ENCODE results near the gene NDUFA11. TPM values are rescaled to one million over a fixed set of nuclear protein-coding genes. Genes with fewer than 3 reads are reported as not detected.

NDUFA11 gene
- total RNA-seq, 2 experiments from 2014 or later = 94.3 to 96.7 TPM

DNA sequence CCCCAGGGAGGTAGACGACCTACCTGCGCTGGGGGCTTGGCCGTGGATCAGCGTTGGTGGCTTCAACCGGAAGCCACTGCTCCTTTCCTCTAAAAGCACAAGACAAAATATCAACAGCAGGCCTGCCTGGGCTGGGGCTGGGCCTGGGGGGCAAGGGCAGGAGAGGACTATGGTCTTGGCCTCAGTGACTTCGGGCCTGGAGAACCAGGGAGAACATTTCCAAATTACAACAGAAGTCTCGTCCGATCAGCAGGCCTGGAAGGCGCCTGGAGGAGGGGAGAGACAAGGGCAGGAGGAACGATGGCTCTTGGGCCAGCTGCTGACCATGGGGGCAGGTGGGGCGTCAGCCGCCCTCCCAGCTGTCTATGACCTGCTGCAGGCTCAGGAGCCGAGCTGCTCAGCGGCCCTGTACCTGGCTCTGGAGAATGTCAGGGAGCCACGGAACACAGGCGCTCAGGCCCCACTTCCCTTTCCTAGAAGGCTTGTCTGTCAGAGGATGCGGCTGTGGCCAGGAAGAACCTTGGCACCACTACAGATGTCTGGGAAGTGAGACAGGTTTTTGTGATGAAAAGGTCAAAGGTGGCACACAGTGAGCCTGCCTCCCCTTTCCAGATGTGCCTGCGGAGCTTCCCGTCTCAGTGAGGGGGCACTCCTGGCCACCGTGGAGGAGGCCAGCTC is 29.9 kb upstream of the NDUFA11 start:
- DNase-seq = no peak
- Histone ChIP-seq H3K4me1 (ENCODE audit: insufficient read depth, low read length) (no peaks in the 10 kb centered on the region), H3K4me3 (ENCODE audit: low read length) (no peak overlapping the region), H3K27me3 (ENCODE audit: control insufficient read depth in 1 of 2, insufficient read depth in 2 of 2, low read length in 2 of 2) (no peaks in the 10 kb centered on the region), H3K36me3 (ENCODE audit: insufficient read depth, low read length) (peaks cover 90% of the 10 kb centered on the region), H3K27ac (ENCODE audit: low read depth in 1 of 2, low read length in 2 of 2) (no peak overlapping the region), H3K9me3 (ENCODE audit: control insufficient read depth in 1 of 2, insufficient read depth in 1 of 2, low read length in 2 of 2) (no peaks in the 10 kb centered on the region)
- TF ChIP-seq, protein P1, sequence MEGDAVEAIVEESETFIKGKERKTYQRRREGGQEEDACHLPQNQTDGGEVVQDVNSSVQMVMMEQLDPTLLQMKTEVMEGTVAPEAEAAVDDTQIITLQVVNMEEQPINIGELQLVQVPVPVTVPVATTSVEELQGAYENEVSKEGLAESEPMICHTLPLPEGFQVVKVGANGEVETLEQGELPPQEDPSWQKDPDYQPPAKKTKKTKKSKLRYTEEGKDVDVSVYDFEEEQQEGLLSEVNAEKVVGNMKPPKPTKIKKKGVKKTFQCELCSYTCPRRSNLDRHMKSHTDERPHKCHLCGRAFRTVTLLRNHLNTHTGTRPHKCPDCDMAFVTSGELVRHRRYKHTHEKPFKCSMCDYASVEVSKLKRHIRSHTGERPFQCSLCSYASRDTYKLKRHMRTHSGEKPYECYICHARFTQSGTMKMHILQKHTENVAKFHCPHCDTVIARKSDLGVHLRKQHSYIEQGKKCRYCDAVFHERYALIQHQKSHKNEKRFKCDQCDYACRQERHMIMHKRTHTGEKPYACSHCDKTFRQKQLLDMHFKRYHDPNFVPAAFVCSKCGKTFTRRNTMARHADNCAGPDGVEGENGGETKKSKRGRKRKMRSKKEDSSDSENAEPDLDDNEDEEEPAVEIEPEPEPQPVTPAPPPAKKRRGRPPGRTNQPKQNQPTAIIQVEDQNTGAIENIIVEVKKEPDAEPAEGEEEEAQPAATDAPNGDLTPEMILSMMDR (IDR thresholded peaks at IDR 0.05) = no peak
- no peaks in the 10 kb centered on the region for H3K27me3 Mint-ChIP-seq
- ATAC-seq (ENCODE audit: poor library complexity) = no peak
- no peak overlapping the region for H3K4me3 Mint-ChIP-seq
- no peak overlapping the region for H3K27ac Mint-ChIP-seq
- H3K4me1 Mint-ChIP-seq (ENCODE audit: low read depth) = no peaks in the 10 kb centered on the region
- peaks cover 90% of the 10 kb centered on the region for H3K36me3 Mint-ChIP-seq (ENCODE audit: low read depth)
- POLR2A ChIA-PET = interaction anchor here (1.3 kb wide), 1 partner anchor 16 kb away, joined by 3 read pairs; no protein-coding TSS in a partner anchor
- intact Hi-C loops (cut with DNase I, micrococcal nuclease) = no loop called here
- CTCF ChIA-PET = no interaction called here
- no peaks in the 10 kb centered on the region for H3K9me3 Mint-ChIP-seq

DNA sequence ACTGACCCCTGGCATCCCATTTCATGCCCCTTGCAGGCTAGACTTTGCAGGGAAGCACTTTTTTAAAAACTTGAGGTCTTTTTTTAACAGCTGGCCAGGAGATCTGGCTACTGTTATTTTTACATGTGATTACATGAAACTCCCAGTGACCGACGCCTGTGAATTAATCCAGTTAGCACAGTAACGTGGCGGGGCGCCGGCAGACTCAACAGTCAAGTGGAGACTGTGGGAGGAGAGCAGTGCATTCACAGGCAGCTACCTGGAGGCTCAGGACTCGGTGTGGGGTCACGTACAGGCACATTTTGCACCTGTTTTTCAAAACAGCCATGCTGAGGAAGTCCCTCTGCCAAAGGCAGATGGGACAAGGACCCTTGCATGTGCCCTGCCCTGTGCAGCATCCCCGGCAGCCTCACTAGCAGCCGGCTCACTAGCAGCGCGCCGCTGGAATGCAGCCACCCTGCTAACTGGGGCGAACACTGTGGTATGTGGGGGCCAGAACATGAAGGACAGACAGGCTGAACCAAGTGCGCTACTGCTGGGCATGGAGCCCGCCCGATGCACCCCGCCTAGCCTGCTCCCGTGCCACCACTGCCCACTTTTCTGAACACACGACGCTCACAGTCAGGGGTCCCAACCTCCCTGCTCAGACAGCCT is 29.1 kb upstream of the NDUFA11 start:
- intact Hi-C loops (cut with DNase I, micrococcal nuclease) = no loop called here
- Histone ChIP-seq H3K36me3 (ENCODE audit: insufficient read depth, low read length) (peaks cover 93% of the 10 kb centered on the region), H3K4me1 (ENCODE audit: insufficient read depth, low read length) (no peaks in the 10 kb centered on the region), H3K27ac (ENCODE audit: low read depth in 1 of 2, low read length in 2 of 2) (no peak overlapping the region), H3K9me3 (ENCODE audit: control insufficient read depth in 1 of 2, insufficient read depth in 1 of 2, low read length in 2 of 2) (no peaks in the 10 kb centered on the region), H3K27me3 (ENCODE audit: control insufficient read depth in 1 of 2, insufficient read depth in 2 of 2, low read length in 2 of 2) (no peaks in the 10 kb centered on the region), H3K4me3 (ENCODE audit: low read length) (no peak overlapping the region)
- Mint-ChIP-seq H3K27me3 (no peaks in the 10 kb centered on the region), H3K36me3 (ENCODE audit: low read depth) (peaks cover 90% of the 10 kb centered on the region), H3K9me3 (no peaks in the 10 kb centered on the region), H3K4me1 (ENCODE audit: low read depth) (no peaks in the 10 kb centered on the region), H3K4me3 (no peak overlapping the region), H3K27ac (no peak overlapping the region)
- no peak for DNase-seq
- CTCF ChIA-PET = no interaction called here
- POLR2A ChIA-PET = interaction anchor here (1.3 kb wide), 1 partner anchor 17 kb away, joined by 3 read pairs; no protein-coding TSS in a partner anchor
- TF ChIP-seq, protein P1 (IDR thresholded peaks at IDR 0.05) = no peak
- no peak for ATAC-seq (ENCODE audit: poor library complexity)

DNA sequence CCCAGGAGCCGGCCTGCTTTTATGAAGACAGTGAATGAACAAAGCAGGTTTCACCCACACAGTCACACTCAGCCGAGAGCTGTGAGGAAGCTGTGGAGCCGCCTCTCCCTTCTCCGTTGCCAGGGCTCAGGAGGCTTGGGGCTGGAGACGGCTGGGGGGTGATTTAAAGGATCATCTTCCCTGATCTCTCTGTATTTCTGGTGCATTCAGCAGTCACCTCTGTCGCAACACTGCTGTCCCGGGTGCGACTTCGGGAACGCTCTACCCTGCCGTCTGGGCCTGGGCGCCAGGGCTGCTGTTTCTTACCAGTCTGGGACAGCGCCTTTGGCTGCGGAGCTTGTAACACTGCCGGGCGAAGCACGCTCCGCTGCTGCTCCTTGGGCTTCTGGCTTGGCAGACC is 28.6 kb upstream of the NDUFA11 start:
- CTCF ChIA-PET = no interaction called here
- H3K9me3 ChIP-seq (ENCODE audit: control insufficient read depth in 1 of 2, insufficient read depth in 1 of 2, low read length in 2 of 2) = no peaks in the 10 kb centered on the region
- no peaks in the 10 kb centered on the region for H3K27me3 Mint-ChIP-seq
- H3K36me3 Mint-ChIP-seq (ENCODE audit: low read depth) = peaks cover 87% of the 10 kb centered on the region
- intact Hi-C loops (cut with DNase I, micrococcal nuclease) = no loop called here
- no peak overlapping the region for H3K4me3 Mint-ChIP-seq
- no peaks in the 10 kb centered on the region for H3K4me1 Mint-ChIP-seq (ENCODE audit: low read depth)
- TF ChIP-seq, protein P1 (IDR thresholded peaks at IDR 0.05) = no peak
- no peak overlapping the region for H3K4me3 ChIP-seq (ENCODE audit: low read length)
- no peak for DNase-seq
- peaks cover 94% of the 10 kb centered on the region for H3K36me3 ChIP-seq (ENCODE audit: insufficient read depth, low read length)
- H3K4me1 ChIP-seq (ENCODE audit: insufficient read depth, low read length) = no peaks in the 10 kb centered on the region
- H3K27ac Mint-ChIP-seq = no peak overlapping the region
- no peak for ATAC-seq (ENCODE audit: poor library complexity)
- no peak overlapping the region for H3K27ac ChIP-seq (ENCODE audit: low read depth in 1 of 2, low read length in 2 of 2)
- no peaks in the 10 kb centered on the region for H3K27me3 ChIP-seq (ENCODE audit: control insufficient read depth in 1 of 2, insufficient read depth in 2 of 2, low read length in 2 of 2)
- POLR2A ChIA-PET = no interaction called here
- H3K9me3 Mint-ChIP-seq = no peaks in the 10 kb centered on the region
